ENCODE measurements around the gene ZBTB20.

DNA sequence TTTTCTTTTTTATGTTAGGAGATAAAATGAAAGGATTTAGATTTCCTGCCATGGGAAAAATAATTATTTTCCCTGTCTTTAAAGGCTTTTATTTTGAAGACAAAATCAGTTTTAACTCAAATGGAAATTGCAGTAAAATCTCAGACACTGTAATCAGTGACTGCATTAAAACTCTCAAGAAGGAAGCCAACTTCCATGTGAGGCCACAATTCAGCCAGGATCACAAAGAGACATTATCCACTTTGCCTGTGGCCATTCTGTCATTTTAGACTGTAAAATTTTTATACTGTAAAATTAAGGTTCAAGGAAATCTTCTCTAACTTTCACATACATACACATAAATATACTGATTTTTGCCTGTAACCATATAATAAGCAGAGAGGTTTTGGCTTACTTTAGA is 549.2 kb downstream of the ZBTB20 start:
- TF ChIP-seq, protein P1, sequence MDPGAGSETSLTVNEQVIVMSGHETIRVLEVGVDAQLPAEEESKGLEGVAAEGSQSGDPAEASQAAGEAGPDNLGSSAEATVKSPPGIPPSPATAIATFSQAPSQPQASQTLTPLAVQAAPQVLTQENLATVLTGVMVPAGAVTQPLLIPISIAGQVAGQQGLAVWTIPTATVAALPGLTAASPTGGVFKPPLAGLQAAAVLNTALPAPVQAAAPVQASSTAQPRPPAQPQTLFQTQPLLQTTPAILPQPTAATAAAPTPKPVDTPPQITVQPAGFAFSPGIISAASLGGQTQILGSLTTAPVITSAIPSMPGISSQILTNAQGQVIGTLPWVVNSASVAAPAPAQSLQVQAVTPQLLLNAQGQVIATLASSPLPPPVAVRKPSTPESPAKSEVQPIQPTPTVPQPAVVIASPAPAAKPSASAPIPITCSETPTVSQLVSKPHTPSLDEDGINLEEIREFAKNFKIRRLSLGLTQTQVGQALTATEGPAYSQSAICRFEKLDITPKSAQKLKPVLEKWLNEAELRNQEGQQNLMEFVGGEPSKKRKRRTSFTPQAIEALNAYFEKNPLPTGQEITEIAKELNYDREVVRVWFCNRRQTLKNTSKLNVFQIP (CRISPR knock-in tag; IDR thresholded peaks at IDR 0.05; ENCODE audit: borderline replicate concordance, low read depth), result no peak
- TF ChIP-seq, protein P2, sequence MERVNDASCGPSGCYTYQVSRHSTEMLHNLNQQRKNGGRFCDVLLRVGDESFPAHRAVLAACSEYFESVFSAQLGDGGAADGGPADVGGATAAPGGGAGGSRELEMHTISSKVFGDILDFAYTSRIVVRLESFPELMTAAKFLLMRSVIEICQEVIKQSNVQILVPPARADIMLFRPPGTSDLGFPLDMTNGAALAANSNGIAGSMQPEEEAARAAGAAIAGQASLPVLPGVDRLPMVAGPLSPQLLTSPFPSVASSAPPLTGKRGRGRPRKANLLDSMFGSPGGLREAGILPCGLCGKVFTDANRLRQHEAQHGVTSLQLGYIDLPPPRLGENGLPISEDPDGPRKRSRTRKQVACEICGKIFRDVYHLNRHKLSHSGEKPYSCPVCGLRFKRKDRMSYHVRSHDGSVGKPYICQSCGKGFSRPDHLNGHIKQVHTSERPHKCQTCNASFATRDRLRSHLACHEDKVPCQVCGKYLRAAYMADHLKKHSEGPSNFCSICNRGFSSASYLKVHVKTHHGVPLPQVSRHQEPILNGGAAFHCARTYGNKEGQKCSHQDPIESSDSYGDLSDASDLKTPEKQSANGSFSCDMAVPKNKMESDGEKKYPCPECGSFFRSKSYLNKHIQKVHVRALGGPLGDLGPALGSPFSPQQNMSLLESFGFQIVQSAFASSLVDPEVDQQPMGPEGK (CRISPR knock-in tag; IDR thresholded peaks at IDR 0.05; ENCODE audit: borderline replicate concordance), result no peak
- TF ChIP-seq CSDC2 (CRISPR knock-in tag; IDR thresholded peaks at IDR 0.05) (no peak), PPARA (CRISPR knock-in tag; IDR thresholded peaks at IDR 0.05; ENCODE audit: borderline replicate concordance) (no peak), GLIS3 (CRISPR knock-in tag; IDR thresholded peaks at IDR 0.05) (no peak), ZNF8 (CRISPR knock-in tag; IDR thresholded peaks at IDR 0.05) (no peak), ZC3H10 (CRISPR knock-in tag; IDR thresholded peaks at IDR 0.05) (no peak), ZFP3 (CRISPR knock-in tag; IDR thresholded peaks at IDR 0.05) (no peak), TOX (CRISPR knock-in tag; IDR thresholded peaks at IDR 0.05; ENCODE audit: borderline replicate concordance) (no peak), ZNF70 (CRISPR knock-in tag; IDR thresholded peaks at IDR 0.05) (no peak), RARB (CRISPR knock-in tag; IDR thresholded peaks at IDR 0.05) (no peak), SNAI2 (CRISPR knock-in tag; IDR thresholded peaks at IDR 0.05) (no peak), BACH2 (CRISPR knock-in tag; IDR thresholded peaks at IDR 0.05; ENCODE audit: borderline replicate concordance) (no peak)
- TF ChIP-seq, protein P3, sequence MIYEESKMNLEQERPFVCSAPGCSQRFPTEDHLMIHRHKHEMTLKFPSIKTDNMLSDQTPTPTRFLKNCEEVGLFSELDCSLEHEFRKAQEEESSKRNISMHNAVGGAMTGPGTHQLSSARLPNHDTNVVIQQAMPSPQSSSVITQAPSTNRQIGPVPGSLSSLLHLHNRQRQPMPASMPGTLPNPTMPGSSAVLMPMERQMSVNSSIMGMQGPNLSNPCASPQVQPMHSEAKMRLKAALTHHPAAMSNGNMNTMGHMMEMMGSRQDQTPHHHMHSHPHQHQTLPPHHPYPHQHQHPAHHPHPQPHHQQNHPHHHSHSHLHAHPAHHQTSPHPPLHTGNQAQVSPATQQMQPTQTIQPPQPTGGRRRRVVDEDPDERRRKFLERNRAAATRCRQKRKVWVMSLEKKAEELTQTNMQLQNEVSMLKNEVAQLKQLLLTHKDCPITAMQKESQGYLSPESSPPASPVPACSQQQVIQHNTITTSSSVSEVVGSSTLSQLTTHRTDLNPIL (CRISPR knock-in tag; IDR thresholded peaks at IDR 0.05; ENCODE audit: low read depth), result no peak

All from SK-N-SH treated with all-trans-retinoic acid at 6 μM for 48 hours (cell line).